Fibroblast of villous mesenchyme (primary cell): ENCODE results near the gene ABCA4. TPM values are rescaled to one million over a fixed set of nuclear protein-coding genes. Genes with fewer than 3 reads are reported as not detected.

Source experiments
- DNase-seq: peaks from one replicate; pipeline ENCODE4 v3.0.0-alpha.2; 2010; ENCODE audit warnings: low read depth
- H3K4me3 ChIP-seq: 2 replicates; pipeline ENCODE4 v1.5.1; 2011; ENCODE audit warnings: low read depth, mild to moderate bottlenecking, low read length
- total RNA-seq: library from RNA; depleted of rRNA; stranded (reverse); fragments of >200 nt; gene quantifications from 2 replicates; pipeline ENCODE4 v1.2.3, GENCODE V29; 2012
- TF ChIP-seq, protein P1 (sequence below): IDR thresholded peaks from 2 replicates; pipeline ENCODE4 v1.5.1; 2012; ENCODE audit warnings: low read depth, mild to moderate bottlenecking, low read length; ENCODE audit not compliant: insufficient read depth

Gene ABCA4
- total RNA-seq, 1 donor, result 0.43 TPM

DNA sequence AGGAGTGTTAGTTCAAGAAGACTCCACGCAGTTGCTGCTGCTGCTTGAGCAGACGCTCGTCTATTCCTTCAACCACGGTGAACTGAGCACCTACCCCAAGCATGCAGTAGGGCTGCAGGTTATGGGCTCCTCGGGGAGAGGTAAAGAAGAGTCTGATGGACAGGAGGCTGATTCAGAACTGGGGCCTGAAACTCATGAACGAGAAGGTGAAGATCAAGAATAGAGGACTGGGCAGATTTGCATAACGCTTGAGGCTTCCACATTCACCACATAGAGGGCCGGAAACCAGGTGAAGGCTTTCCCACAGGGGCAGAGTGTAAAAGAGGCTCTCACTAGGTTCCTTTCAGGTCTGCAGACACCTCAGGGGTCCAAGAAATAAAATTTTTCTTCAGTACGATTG, 9.1 kb downstream of the ABCA4 start:
- no peak for DNase-seq
- TF ChIP-seq, protein P1, sequence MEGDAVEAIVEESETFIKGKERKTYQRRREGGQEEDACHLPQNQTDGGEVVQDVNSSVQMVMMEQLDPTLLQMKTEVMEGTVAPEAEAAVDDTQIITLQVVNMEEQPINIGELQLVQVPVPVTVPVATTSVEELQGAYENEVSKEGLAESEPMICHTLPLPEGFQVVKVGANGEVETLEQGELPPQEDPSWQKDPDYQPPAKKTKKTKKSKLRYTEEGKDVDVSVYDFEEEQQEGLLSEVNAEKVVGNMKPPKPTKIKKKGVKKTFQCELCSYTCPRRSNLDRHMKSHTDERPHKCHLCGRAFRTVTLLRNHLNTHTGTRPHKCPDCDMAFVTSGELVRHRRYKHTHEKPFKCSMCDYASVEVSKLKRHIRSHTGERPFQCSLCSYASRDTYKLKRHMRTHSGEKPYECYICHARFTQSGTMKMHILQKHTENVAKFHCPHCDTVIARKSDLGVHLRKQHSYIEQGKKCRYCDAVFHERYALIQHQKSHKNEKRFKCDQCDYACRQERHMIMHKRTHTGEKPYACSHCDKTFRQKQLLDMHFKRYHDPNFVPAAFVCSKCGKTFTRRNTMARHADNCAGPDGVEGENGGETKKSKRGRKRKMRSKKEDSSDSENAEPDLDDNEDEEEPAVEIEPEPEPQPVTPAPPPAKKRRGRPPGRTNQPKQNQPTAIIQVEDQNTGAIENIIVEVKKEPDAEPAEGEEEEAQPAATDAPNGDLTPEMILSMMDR, result no peak

GRCh38 chr1:94110946-94111740, 9.8 kb downstream of the ABCA4 start:
- TF ChIP-seq, protein P1, result no peak
- H3K4me3 ChIP-seq, result no peak overlapping the region
- DNase-seq, result no peak

More for the DNA sequence above, 9.1 kb downstream of the ABCA4 start:
- H3K4me3 ChIP-seq, result no peak overlapping the region

DNA sequence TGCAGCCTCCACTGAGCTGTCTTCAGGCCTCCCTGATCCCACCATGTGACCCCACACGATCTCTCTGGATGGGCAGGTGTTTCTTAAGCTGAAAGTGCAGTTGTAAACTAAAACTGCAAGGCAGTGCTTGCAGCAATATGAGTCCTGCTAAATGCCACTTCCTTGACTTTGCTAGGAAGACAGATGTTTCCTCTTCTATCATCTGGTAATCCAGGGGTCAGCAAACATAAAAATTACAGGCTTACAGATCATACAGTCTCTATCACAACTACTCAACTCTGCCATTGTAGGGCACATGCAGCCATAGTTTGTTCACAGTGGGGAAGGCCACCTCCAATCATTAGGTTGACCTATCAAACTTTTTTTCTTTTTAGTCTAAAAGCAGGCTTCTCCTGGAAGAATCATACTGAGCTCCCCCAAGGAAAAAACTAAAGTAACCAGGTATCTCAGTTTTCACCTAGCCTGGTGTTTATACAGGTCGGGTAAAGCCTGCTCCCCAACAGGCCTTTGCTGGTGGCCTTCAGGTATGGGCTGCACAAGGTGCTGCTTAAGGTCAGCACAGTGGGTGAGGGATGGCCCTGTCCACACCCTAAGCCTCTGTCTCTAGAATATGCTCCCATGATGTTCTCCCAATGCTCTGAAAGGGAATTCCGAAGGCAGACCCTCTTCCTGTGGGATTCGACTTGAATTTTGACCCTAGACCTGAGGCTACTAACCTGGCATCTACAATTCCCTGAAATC, 10.8 kb downstream of the ABCA4 start:
- DNase-seq, result no peak
- TF ChIP-seq, protein P1, result no peak
- H3K4me3 ChIP-seq, result no peak overlapping the region

DNA sequence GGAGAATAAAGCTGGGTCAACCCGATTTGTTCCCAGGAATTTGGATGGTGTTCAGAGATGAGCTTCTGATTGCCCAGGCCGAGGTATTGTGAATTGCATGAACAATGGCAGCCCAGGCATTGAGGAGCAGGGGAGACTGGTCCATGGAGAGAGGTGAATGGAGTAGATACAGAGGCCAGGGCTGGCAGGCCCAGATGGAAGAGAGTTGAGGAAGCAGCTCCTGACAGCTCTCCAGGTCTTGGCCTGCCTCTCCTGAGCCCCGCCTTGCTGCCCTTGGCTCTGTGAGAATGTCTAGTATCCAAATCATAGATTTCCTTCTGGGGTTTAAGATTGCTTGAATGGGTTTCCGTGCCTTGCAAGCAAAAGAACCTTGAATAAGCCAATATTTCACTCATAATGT, 11.5 kb downstream of the ABCA4 start:
- H3K4me3 ChIP-seq, result no peak overlapping the region
- no peak for DNase-seq
- TF ChIP-seq, protein P1, result no peak

DNA sequence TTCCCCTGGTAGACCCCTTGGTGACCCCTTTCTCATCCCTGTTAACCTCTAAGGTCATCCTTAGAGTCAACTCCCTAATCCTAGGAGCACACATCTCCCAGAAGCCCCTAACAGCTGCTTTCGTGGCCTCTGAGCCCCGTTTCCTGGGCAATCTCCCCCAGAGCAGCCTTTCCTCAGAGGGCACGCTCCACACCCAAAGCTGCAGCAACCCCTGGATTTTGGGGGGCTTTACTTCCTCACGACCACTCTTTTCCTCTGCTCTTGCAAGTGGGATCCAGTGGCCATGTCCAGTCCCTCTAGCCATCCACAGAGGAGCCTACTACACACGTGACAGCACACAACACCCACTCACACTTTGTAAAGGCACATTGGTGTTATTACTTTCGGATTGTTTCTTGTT, 13.8 kb downstream of the ABCA4 start:
- TF ChIP-seq, protein P1, result no peak
- DNase-seq, result no peak

DNA sequence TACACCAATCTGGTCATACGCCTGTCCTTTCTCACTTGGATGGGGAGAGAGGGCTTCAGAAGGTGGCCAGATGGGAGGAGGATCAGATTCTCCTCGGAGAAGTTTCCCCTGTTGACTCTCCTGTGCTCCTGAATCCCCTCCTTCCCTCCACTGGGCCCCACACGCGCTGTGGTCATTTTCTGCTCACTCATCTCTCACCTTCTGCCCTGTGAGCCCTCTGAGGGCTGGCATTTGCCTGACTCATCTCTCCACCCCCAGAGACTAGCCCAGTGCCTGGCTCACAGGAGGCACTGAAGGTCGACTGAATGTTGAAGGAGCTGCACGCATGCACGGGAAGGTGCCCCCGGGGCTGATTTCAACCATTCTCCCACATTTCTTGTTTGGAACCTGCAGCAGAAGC, 14.2 kb downstream of the ABCA4 start:
- no peak overlapping the region for H3K4me3 ChIP-seq
- no peak for DNase-seq

More for the DNA sequence above, 13.8 kb downstream of the ABCA4 start:
- no peak overlapping the region for H3K4me3 ChIP-seq

More for the DNA sequence above, 14.2 kb downstream of the ABCA4 start:
- TF ChIP-seq, protein P1, result no peak
